Right lobe of liver (tissue), 4 donors: ENCODE results near the gene ZSCAN18.

Source experiments
- CTCF ChIP-seq, 4 donors: fragments of 200-600 bp in 3 of 4; fragments of 450-650 bp in 1 of 4; IDR thresholded peaks; one replicate each; pipeline versions ENCODE4 v1.5.1 to v1.8.0; 2016 to 2022; ENCODE audit warnings: antibody characterized with exemption in 4 of 4, mild to moderate bottlenecking in 2 of 4
- POLR2A ChIP-seq: fragments of 450-650 bp; IDR thresholded peaks from one replicate; pipeline ENCODE4 v1.6.1; 2017; ENCODE audit warnings: antibody characterized with exemption, mild to moderate bottlenecking
- donor health status: DM: no; HTN: no; CAD: no.
- donor health status: DM: no; HTN: no; CAD: no.
- donor health status: DM: no; HTN: yes; CAD: no.

- TF ChIP-seq CTCF (IDR thresholded peaks at IDR 0.05) (no peak), POLR2A (no peak)
These were observed 47.8 kb upstream of the ZSCAN18 start for GRCh38 chr19:58145849-58146248.
